VCaP (cell line): ENCODE measurements around the gene CAVIN4.

Experiments used
- H3K27ac ChIP-seq: fragments of 450-650 bp; 2 replicates; pipeline ENCODE4 v1.5.1; 2017
- TF ChIP-seq, protein P1 (sequence below): fragments of 450-650 bp; conservative IDR thresholded peaks from 2 replicates; pipeline ENCODE4 v1.5.1; 2017; ENCODE audit warnings: mild to moderate bottlenecking, moderate library complexity

The CAVIN4 gene

DNA sequence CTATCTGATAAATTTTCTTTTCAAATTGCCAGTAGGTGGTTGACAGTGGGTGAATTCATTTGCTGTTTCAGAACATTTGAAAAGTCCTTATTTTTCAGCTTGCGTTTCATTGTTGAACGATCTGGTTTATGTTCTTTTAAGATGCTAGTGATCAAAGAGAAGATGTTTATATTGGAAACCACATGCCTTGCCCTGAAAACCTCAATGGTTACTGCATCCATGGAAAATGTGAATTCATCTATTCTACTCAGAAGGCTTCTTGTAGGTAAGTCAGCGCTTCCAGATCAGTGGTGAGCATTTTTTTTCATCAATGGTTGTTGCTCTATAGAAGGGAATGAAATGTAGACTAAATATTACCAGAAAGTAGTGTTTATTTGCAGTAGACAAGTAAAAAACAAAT, 16.6 kb upstream of the CAVIN4 start:
- no peak overlapping the region for H3K27ac ChIP-seq
- TF ChIP-seq, protein P1, sequence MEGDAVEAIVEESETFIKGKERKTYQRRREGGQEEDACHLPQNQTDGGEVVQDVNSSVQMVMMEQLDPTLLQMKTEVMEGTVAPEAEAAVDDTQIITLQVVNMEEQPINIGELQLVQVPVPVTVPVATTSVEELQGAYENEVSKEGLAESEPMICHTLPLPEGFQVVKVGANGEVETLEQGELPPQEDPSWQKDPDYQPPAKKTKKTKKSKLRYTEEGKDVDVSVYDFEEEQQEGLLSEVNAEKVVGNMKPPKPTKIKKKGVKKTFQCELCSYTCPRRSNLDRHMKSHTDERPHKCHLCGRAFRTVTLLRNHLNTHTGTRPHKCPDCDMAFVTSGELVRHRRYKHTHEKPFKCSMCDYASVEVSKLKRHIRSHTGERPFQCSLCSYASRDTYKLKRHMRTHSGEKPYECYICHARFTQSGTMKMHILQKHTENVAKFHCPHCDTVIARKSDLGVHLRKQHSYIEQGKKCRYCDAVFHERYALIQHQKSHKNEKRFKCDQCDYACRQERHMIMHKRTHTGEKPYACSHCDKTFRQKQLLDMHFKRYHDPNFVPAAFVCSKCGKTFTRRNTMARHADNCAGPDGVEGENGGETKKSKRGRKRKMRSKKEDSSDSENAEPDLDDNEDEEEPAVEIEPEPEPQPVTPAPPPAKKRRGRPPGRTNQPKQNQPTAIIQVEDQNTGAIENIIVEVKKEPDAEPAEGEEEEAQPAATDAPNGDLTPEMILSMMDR: no peak

DNA sequence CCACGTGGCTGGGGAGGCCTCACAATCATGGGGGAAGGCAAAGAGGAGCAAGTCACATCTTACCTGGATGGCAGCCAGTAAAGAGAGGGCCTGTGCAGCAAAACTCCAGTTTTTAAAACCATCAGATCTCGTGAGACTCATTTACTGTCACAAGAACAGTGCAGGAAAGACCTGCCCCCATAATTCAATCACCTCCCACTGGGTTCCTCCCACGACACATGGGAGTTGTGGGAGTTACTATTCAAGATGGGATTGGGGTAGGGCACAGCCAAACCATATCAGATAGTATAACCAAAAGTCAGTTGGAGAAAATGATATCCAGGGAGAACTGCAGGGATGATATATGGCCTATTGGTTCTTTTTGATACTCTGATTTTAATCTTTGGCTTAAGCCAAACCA, 10.0 kb upstream of the CAVIN4 start:
- H3K27ac ChIP-seq: no peak overlapping the region
- TF ChIP-seq, protein P1: no peak

DNA sequence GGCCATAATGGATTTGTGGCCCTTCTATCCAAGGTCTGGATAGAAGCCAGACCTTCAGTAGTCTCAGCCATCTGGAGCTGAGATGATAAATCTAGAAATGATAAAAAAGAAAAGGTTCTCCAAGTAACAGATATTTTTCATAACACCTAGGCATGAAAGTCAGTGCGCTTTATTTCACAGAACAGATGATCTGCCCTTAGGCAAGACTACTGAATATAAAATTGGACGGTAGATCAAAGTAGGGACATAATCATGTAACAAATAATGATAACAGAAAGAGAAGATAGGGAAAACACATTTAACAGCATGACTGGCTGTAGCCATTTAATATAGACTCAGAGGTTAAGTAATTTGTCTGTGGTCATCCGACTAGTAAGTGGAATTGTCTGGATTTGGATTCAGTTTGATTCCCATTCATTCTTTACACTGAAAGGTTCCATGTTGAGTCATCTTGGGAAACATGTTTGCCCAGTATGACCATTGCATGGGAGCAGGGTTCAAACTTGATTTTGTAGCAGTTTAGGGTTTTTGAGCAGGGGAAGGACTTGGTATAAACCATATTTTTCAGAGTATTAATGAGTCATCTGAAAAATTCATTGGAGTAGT, 4.1 kb upstream of the CAVIN4 start:
- TF ChIP-seq, protein P1: no peak
- no peak overlapping the region for H3K27ac ChIP-seq

DNA sequence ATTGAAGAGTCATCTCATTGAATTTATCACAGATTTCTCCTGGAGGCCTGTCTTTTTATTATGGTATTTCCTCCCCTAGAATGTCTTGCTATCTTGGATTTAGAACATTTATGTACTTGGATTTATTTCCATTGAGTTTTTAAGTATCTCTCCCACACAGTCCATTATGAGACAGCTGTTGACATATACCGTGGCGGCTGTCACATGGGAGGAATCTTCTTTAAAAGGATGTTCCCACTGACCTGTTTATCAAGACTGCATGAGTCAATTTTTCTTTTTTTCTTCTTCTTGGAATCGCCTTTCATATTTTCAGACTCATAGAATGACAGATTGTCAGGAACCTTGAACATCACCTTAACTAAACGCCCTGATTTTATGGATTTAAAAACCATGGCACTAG, 2.9 kb upstream of the CAVIN4 start:
- no peak overlapping the region for H3K27ac ChIP-seq
- TF ChIP-seq, protein P1: no peak

DNA sequence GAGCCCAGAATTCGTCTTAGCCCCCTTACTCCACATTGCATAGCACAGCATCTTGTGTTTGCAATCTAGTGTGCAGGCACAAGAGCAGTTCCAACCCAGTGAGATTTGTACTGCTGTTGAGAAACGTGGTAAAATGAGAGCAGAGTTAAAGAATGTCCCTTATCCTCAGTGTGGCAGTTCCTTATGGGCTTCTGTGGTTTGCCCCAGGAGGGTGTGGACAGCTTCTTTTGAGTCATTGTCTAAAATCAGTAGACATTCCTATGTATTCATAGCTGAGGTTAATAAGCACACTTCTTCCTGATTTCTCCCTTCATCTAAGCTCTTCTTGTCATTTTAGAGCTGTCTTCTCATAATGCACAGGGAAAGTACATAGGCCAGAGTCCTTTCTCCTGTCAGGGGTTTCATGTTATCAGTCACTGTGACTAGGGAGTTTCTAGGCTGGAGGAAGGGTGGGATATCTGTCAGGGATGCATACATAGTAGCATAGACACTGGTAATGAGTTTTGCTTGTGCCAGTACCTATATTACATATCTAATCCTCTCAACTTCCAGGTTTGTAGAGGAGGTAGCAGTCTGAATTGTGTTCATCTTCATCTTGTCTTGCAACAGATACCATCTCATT, 2.0 kb upstream of the CAVIN4 start:
- TF ChIP-seq, protein P1: no peak
- H3K27ac ChIP-seq: no peak overlapping the region

DNA sequence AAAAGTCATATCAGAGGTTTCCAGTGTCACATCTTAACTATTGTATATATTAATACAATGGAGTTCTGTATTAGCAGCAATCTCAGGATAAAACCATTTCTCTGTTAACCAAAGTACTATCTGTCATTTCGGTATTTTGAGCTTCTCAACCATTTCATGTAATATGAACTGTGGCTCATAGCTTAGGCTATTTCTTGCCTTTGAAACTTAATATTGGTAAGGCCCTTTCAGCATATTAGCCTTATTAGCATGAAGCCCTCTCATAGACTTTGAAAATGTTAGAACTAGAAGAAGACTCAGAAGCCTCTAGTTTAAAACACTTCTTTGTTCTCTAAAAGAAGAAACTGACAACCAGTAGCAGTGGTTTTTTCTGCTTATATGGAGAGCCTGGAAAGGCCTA, 731 bp downstream of the CAVIN4 start:
- no peak overlapping the region for H3K27ac ChIP-seq
- TF ChIP-seq, protein P1: no peak

DNA sequence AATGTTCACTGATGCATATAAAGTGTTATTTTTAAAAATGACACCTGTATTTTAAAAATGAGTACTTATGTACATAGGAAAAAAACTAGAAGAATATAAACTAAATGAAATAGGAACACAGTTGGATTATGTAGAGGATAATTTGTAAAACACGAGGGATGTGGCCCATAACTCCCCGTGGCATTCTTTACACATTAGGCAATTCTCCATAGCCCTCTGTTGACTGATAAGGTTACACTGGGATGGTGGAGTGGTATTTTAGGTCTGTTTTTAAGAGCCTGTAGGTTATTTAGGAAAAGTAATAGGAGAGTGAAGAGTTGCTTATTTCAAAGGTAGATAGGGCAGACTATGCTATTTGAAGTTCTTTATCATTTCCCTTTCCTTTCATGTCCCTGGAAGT, 1.8 kb downstream of the CAVIN4 start:
- H3K27ac ChIP-seq: no peak overlapping the region
- TF ChIP-seq, protein P1: no peak
